Measurements from ENCODE around the gene HTATSF1. TPM values are rescaled to one million over a fixed set of nuclear protein-coding genes. Genes with fewer than 3 reads are reported as not detected.

Gene HTATSF1
- total RNA-seq, 1 experiment from 2014 or later, result 39.7 TPM

DNA sequence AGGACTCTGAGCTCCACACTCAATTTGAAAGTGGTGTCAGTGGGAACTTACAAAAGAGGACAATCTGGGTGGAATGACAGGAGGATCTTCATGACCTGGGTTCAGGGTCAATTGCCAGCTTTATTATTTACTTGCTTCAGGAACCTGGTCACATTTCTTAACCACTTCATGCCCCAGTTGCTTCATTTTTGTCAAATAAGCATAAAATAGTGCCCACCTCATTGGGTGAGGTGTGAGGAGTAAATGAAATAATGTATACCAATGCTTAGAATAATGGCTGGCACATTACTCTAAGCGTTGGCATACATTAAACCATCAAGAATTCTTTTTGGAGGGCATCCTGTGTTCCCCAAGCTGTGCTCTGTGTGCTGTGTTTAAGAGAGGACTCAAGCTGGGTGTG is 54.0 kb downstream of the HTATSF1 start (continued):
- TF ChIP-seq ATF3 (IDR thresholded peaks at IDR 0.05), result no peak
- TF ChIP-seq EZH2phosphoT487 (IDR thresholded peaks at IDR 0.05; ENCODE audit: borderline replicate concordance), result no peak
- no peak for TF ChIP-seq EZH2 (IDR thresholded peaks at IDR 0.05)
- TF ChIP-seq CEBPB (IDR thresholded peaks at IDR 0.05; ENCODE audit: low read depth), result no peak
- TF ChIP-seq SRF (IDR thresholded peaks at IDR 0.05; ENCODE audit: low read depth), result no peak
- no peak for TF ChIP-seq POLR2A (IDR thresholded peaks at IDR 0.05; ENCODE audit: borderline replicate concordance, extremely low read depth, insufficient read depth, insufficient read length)
- no peak for TF ChIP-seq SP1 (IDR thresholded peaks at IDR 0.05; ENCODE audit: low read depth)
- TF ChIP-seq ZFX (IDR thresholded peaks at IDR 0.05), result no peak
- TF ChIP-seq RAD21 (IDR thresholded peaks at IDR 0.05; ENCODE audit: low read depth), result no peak
- TF ChIP-seq ELF1 (IDR thresholded peaks at IDR 0.05; ENCODE audit: borderline replicate concordance, low read depth), result no peak
- TF ChIP-seq CBX3 (IDR thresholded peaks at IDR 0.05; ENCODE audit: low read depth), result no peak

GRCh38 chrX:136555694-136556093 is 58.3 kb downstream of the HTATSF1 start:
- POLR2A ChIA-PET, result no interaction called here
- Histone ChIP-seq H3K9me2 (ENCODE audit: insufficient read depth) (no peaks in the 10 kb centered on the region), H3K9me3 (ENCODE audit: control insufficient read depth in 1 of 2, insufficient read depth in 1 of 2, low read depth in 1 of 2, low read length in 2 of 2) (no peaks in the 10 kb centered on the region), H3K9ac (ENCODE audit: low read length) (no peak overlapping the region), H3K4me2 (ENCODE audit: low read length) (no peak overlapping the region), H3K27ac (ENCODE audit: low read depth, low read length) (no peak overlapping the region), H3K4me1 (ENCODE audit: control insufficient read depth in 1 of 2, insufficient read depth in 2 of 2, low read length in 2 of 2) (no peaks in the 10 kb centered on the region), H3K4me3 (replicated peaks in 1 of 2; ENCODE audit: low read depth in 1 of 2, low read length in 2 of 2) (no peak overlapping the region), H4K20me1 (ENCODE audit: insufficient read depth) (no peaks in the 10 kb centered on the region), H3K79me2 (ENCODE audit: insufficient read depth, low read length) (no peaks in the 10 kb centered on the region), H3K27me3 (ENCODE audit: insufficient read depth, low read length) (no peaks in the 10 kb centered on the region), H2AFZ (ENCODE audit: low read depth, low read length, poor library complexity, severe bottlenecking) (no peak overlapping the region), H3K36me3 (ENCODE audit: control insufficient read depth in 1 of 2, insufficient read depth in 2 of 2, low read length in 2 of 2) (no peaks in the 10 kb centered on the region)
- no peak for ATAC-seq
- RAD21 ChIA-PET (ENCODE audit: low non-redundant PET in 1 of 2, low total read pairs in 2 of 2, uncharacterized antibody in 2 of 2, unreplicated experiment in 2 of 2), result no interaction called here
- intact Hi-C loops (cut with micrococcal nuclease), result no loop called here
- no TSS peak for BruUV-seq (replicated peaks)
- CTCF ChIA-PET, result no interaction called here
- TF ChIP-seq SIN3A (IDR thresholded peaks at IDR 0.05; ENCODE audit: low read depth) (no peak), SP1 (IDR thresholded peaks at IDR 0.05; ENCODE audit: low read depth) (no peak)
- DNase-seq (ENCODE audit: low read depth, low spot score), result no peak

MicroRNAs encoded within 50 kb of the gene (microRNA counts, 767-probe panel; counts per million panel counts)
- microRNA hsa-miR-934, result not detected

Small RNA genes within 50 kb of the gene (microRNA-seq; reads per million reads assigned to microRNA genes)
- gene MIR934 (ENCODE audit: borderline number of aligned reads), result not detected

Other genes starting within 250 kb of the HTATSF1 start
- 15.0 TPM for gene MAP7D3, start 246.2 kb upstream of the HTATSF1 start, total RNA-seq (2021; ENCODE audit: unreplicated experiment)
- not detected for gene ADGRG4, start 196.6 kb upstream of the HTATSF1 start, total RNA-seq (2021; ENCODE audit: unreplicated experiment)
- gene BRS3, start 9.6 kb upstream of the HTATSF1 start, total RNA-seq (2021; ENCODE audit: unreplicated experiment), result not detected
- gene VGLL1, start 34.6 kb downstream of the HTATSF1 start, total RNA-seq (2021; ENCODE audit: unreplicated experiment), result not detected
- gene CD40LG, start 150.6 kb downstream of the HTATSF1 start, total RNA-seq (2021; ENCODE audit: unreplicated experiment), result not detected